ENCODE measurements around the gene LARP4B.

DNA sequence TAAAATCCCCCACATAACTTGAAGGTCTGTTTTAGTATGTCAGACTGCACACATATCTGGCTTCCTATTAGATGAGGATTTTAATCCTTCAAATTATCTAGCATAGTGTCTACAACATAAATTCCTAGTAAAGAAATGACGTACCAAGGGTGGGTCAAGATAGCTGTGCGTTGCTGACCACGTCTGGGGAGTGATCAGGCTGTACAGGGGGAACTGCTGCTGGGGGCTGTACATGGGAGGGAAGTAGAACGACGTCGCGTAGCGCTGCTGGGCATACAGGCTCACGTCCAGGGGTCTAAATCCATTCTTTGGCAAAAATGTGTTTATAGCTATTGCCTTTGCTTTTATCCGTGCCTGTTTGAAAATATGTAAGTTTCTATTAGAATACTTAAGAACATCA lies 102.3 kb downstream of the LARP4B start:
- TF ChIP-seq, protein P1, sequence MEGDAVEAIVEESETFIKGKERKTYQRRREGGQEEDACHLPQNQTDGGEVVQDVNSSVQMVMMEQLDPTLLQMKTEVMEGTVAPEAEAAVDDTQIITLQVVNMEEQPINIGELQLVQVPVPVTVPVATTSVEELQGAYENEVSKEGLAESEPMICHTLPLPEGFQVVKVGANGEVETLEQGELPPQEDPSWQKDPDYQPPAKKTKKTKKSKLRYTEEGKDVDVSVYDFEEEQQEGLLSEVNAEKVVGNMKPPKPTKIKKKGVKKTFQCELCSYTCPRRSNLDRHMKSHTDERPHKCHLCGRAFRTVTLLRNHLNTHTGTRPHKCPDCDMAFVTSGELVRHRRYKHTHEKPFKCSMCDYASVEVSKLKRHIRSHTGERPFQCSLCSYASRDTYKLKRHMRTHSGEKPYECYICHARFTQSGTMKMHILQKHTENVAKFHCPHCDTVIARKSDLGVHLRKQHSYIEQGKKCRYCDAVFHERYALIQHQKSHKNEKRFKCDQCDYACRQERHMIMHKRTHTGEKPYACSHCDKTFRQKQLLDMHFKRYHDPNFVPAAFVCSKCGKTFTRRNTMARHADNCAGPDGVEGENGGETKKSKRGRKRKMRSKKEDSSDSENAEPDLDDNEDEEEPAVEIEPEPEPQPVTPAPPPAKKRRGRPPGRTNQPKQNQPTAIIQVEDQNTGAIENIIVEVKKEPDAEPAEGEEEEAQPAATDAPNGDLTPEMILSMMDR (IDR thresholded peaks at IDR 0.05): no peak
- no peak for TF ChIP-seq POLR2A (IDR thresholded peaks at IDR 0.05)

Data from testis (tissue), 2 donors.